ENCODE measurements around the gene RIMKLB. TPM values are rescaled to one million over a fixed set of nuclear protein-coding genes. Genes with fewer than 3 reads are reported as not detected.

Gene RIMKLB
- total and polyA plus RNA-seq, 10 of the 15 experiments (the other 5 are each of a cell fraction or from before 2014, with no cell fraction given) = 0.15 to 0.83 (median 0.46) TPM

- intact Hi-C loops (cut with micrococcal nuclease; ENCODE audit: unreplicated experiment) (loop anchor here (5.0 kb wide), 1 partner anchor 376 kb away; no protein-coding TSS in a partner anchor), in situ Hi-C loops (cut with MboI) (no loop called here)
- H3K27ac ChIP-seq (ENCODE audit: control insufficient read depth, insufficient read depth) = no peak overlapping the region
- DNase-seq (ENCODE audit: low read depth, low spot score) (no peak), FAIRE-seq (no peak), ATAC-seq (no peak)
- peaks cover 0 to 5% of the 10 kb centered on the region in 2 experiments; a peak in 2 of 4 replicates for H3K27me3 ChIP-seq (replicated peaks in 1 of 2; ENCODE audit: control insufficient read depth in 2 of 2, insufficient read depth in 2 of 2, low read length in 1 of 2)
- no peaks in the 10 kb centered on the region for H3K36me3 ChIP-seq (ENCODE audit: control insufficient read depth in 2 of 2, insufficient read depth in 2 of 2, low read length in 1 of 2)
- no peaks in the 10 kb centered on the region for H4K20me1 ChIP-seq (ENCODE audit: control insufficient read depth, insufficient read depth)
- H3K4me3 ChIP-seq = no peak overlapping the region
- no peak overlapping the region for H3K9ac ChIP-seq (ENCODE audit: control insufficient read depth, insufficient read depth, low read length)
- WGBS (ENCODE audit: insufficient coverage, insufficient replicate concordance, low lambda C conversion rate, missing lambda C conversion rate) = 62% methylated on average over 3 of the region's 3 CpGs
- no peaks in the 10 kb centered on the region for H3K79me2 ChIP-seq (ENCODE audit: control insufficient read depth, insufficient read depth, low read length)
- no peak overlapping the region for H2AFZ ChIP-seq (ENCODE audit: control insufficient read depth, low read depth, low read length)
- BruUV-seq (replicated peaks) = no TSS peak
- POLR2A ChIA-PET = no interaction called here
- CTCF ChIA-PET = interaction anchor here (1.1 kb wide), 1 partner anchor 9 kb away, joined by 3 read pairs; no protein-coding TSS in a partner anchor
- H3K9me3 ChIP-seq (replicated peaks; ENCODE audit: control insufficient read depth, insufficient read depth, low read length) = no peaks in the 10 kb centered on the region; the same call in 2 of the 3 replicates
- H3K4me2 ChIP-seq (ENCODE audit: control insufficient read depth, insufficient read depth) = no peak overlapping the region
- SMC1A ChIA-PET (ENCODE audit: uncharacterized antibody, unreplicated experiment) = interaction anchor here (1.8 kb wide), 1 partner anchor 118 kb away, joined by 7 read pairs; no protein-coding TSS in a partner anchor
- H3K4me1 ChIP-seq (ENCODE audit: control insufficient read depth, insufficient read depth, low read length) = no peaks in the 10 kb centered on the region
- RAD21 ChIA-PET (ENCODE audit: unreplicated experiment) = no interaction called here
- TF ChIP-seq ZBTB40 (IDR thresholded peaks at IDR 0.05; ENCODE audit: borderline replicate concordance) (no peak), USF1 (IDR thresholded peaks at IDR 0.05; ENCODE audit: borderline replicate concordance, extremely low read length, insufficient read depth, low read depth, low read length) (no peak), MXI1 (IDR thresholded peaks at IDR 0.05; ENCODE audit: low read depth, low read length) (no peak), NR2F1 (conservative IDR thresholded peaks at IDR 0.05) (no peak), CBX3 (IDR thresholded peaks at IDR 0.05; ENCODE audit: borderline replicate concordance, low read depth) (no peak), EP300 (IDR thresholded peaks at IDR 0.05; ENCODE audit: borderline replicate concordance in 1 of 2, control insufficient read depth in 1 of 2, low read depth in 2 of 2, low read length in 2 of 2) (no peak), NR2C2 (IDR thresholded peaks at IDR 0.05; ENCODE audit: borderline replicate concordance, control insufficient read depth, insufficient read length, low read depth) (no peak), REST (IDR thresholded peaks at IDR 0.05; ENCODE audit: low read depth, low read length) (no peak), ZSCAN29 (IDR thresholded peaks at IDR 0.05) (no peak), NFXL1 (IDR thresholded peaks at IDR 0.05; ENCODE audit: borderline replicate concordance) (no peak)
- TF ChIP-seq, protein P1, sequence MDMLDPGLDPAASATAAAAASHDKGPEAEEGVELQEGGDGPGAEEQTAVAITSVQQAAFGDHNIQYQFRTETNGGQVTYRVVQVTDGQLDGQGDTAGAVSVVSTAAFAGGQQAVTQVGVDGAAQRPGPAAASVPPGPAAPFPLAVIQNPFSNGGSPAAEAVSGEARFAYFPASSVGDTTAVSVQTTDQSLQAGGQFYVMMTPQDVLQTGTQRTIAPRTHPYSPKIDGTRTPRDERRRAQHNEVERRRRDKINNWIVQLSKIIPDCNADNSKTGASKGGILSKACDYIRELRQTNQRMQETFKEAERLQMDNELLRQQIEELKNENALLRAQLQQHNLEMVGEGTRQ (IDR thresholded peaks at IDR 0.05; ENCODE audit: borderline replicate concordance, low read depth, low read length) = no peak
- TF ChIP-seq, protein P2, sequence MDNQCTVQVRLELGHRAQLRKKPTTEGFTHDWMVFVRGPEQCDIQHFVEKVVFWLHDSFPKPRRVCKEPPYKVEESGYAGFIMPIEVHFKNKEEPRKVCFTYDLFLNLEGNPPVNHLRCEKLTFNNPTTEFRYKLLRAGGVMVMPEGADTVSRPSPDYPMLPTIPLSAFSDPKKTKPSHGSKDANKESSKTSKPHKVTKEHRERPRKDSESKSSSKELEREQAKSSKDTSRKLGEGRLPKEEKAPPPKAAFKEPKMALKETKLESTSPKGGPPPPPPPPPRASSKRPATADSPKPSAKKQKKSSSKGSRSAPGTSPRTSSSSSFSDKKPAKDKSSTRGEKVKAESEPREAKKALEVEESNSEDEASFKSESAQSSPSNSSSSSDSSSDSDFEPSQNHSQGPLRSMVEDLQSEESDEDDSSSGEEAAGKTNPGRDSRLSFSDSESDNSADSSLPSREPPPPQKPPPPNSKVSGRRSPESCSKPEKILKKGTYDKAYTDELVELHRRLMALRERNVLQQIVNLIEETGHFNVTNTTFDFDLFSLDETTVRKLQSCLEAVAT (IDR thresholded peaks at IDR 0.05) = no peak
Observed at GRCh38 chr12:8661751-8662150, 36.0 kb upstream of the RIMKLB start.
